HG03469 (cell line): ENCODE results near the gene TRIM17.

Source experiments
- ATAC-seq: cut with Tn5 transposase; IDR thresholded peaks from one replicate; pipeline ENCODE4 v1.9.1; 2021; ENCODE audit warnings: mild to moderate bottlenecking, moderate library complexity, moderate number of reproducible peaks; ENCODE audit not compliant: unreplicated experiment

TRIM17 gene

DNA sequence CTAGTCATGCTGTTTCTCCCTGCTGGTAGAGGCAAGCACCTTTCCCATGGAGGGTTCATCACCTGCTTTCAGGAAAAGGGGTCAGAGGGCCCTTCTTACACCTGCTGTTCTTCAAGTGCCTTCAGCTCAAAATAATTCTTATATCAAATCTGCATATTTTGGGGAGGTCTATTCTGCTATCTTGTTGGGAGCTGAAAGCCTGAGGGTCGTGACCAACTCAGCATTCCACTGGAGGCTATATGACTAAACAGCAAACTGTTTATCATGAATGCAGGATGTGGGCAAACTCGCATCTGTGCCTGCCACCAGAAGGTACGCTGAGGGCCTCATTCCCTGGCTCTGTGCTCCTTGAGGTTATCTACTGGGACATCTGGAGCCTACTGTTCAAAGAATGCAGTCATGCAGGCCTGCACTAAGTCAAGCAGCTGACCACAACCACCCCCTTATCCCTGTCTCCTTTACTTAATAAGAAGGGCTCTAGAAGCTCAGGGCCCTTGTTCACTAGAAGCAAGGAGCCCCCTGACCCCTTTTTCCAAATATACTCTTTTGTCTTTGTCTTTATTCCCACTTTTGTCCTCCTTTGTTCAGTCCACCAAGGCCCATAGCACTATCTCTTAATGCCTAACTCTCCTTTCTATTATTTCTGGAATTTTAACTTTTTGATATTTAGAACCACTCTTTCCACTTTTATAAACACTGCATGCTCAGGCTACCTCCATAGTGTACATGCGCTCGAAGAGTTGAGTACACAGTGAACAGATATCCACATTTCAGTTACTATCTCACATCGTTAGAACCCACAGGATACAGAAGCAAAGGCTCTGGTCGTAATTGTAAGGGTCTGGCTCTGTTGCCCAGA lies 4.5 kb upstream of the TRIM17 start:
- no peak for ATAC-seq

DNA sequence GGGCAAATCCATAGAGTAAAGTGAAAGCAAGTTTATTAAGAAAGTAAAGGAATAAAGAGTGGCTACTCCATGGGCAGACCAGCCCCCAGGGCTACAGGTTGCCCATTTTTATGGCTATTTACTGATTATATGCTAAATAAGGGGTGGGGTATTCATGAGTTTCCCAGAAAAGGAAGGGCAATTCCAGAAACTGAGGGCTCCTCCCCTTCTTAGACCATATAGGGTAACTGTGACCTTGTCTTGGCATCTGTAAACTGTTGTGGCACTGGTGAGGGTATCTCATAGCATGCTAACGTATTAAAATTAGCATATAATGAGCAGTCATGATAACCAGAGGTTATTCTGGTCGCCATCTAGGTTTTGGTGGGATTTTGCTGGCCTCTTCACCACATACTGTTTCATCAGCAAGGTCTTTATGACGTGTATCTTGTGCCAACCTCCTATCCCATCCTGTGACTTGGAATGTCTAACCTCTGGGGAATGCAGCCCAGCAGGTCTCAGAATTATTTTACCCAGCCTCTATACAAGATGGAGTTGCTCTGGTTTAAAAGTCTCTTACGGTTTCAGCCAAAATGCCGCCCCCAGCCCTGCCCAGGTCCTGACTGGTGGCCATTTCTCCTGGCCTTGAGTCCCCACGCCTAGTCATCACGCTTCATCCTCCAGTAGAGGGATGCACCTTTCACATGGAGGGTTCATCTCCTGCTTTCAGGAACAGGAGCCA lies 982 bp upstream of the TRIM17 start:
- no peak for ATAC-seq

DNA sequence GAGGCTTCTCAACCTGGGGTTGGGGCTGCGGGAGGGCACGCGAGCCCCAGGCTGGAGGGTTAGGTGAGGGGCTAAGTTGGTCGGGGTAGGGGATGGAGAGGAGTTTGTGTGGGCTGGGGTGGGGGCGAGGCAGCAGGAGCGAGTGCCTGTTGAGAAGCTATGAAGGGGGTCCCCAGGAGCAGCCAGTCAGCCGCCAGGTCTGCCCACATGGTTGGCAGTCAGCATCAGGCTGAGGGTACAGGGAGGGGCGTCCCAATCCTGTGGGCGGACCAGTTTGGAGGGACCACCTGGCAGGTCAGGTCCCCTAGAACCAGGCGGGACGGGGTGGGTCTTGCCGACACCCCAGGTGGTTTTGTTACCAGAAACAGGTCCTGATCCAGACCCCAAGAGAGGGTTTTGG lies 400 bp upstream of the TRIM17 start:
- no peak for ATAC-seq

DNA sequence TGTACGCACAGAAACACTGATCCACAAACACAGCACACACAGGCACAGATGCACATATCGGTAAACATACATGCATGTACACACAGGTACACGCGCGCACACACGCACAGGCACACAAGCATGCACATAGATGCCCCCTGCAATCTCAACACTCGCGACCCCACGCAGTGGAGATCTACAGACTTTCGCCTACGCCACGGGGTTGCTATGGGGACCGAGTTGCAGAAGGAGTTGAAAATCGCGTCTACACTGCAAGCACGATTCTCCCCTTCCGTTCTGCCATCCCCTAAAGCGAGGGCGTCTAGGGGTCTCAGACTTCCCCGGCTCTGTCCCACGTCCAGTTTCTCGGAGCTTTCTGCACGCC lies 826 bp downstream of the TRIM17 start:
- no peak for ATAC-seq

DNA sequence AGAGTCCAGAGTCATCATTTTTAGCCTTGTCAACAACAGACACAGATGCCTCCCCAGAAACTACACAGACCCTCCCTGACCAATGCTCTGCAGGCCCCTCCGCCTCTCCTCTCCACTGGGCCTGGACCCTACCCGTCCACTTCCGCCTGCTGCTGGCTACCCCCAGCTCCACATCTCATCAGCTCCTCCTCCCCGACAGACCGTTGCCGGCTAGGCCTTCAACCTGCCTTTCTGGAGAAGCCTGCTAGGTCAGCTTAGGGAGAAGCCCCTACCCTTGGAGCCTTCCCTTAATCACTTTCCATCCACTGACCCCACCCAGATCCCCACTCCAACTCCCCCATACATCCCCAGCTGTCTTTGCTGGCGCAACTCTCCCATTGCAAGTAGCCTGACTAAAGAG lies 1.4 kb downstream of the TRIM17 start:
- no peak for ATAC-seq

DNA sequence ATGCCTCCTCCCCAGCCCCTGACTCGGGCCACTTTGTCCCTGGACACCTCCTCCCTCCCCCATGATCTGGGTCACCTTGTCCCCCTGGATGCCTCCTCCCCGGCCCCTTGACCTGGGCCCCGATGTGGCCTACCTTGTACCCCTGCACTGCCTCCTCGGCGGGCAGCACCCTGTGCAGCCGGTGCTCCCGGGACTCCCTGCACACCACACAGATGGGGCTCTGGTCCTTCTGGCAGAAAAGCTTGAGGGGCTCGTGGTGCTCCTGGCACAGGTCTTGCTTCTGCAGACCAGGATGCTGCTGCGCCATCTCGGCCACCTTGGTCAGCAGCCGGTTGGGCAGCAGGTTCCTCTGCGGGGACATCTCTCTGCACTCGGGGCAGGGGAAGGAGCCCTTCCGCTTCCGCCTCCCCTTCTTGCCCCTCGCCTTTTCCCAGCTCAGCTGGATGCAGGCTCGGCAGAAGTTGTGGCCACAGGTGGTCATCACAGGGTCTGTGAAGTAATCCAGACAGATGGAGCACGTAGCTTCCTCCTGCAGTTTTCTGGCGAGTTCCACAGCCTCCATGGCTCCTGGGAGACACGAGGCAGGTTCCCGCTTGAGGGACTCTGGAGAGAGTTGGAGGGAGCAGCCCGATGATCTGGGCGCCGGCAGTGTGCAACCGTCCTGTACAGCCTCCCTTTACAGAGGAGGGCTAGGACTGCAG lies 2.0 kb downstream of the TRIM17 start:
- ATAC-seq, result no peak

DNA sequence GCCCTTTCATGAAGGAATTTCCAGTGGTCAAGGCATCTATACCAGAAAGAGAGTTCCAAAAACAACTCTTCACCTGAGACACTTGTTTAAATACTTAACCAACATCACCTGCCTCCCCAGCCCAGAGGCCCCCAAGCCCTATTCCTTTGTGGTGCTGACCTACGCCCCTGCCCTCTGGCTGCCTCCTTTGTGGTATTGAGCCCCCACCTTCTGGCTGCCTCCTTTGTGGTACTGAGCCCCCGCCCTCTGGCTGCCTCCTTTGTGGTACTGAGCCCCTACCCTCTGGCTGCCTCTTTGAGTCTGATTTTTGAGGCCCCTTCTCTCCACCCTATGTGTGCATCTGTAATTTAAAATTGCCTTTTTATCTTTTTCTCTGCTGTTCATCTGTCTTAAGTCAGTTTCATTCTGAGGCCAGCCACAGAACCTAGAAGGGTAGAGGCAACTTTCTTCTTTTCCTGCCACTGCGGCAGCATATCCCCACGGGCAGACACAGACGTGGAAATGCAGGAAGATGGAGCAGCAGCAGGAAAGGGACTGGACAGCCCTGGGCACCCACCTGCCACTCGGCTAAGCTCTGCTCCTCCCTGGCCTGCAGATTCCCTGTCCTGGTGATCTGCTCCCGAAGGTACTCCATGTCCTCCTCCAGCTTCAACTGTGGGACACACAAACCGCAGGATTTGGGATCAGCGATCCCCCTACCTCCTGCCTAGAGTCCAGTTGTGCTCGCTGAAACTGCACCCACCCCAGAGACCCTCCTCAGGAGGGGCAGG lies 3.2 kb downstream of the TRIM17 start:
- no peak for ATAC-seq

DNA sequence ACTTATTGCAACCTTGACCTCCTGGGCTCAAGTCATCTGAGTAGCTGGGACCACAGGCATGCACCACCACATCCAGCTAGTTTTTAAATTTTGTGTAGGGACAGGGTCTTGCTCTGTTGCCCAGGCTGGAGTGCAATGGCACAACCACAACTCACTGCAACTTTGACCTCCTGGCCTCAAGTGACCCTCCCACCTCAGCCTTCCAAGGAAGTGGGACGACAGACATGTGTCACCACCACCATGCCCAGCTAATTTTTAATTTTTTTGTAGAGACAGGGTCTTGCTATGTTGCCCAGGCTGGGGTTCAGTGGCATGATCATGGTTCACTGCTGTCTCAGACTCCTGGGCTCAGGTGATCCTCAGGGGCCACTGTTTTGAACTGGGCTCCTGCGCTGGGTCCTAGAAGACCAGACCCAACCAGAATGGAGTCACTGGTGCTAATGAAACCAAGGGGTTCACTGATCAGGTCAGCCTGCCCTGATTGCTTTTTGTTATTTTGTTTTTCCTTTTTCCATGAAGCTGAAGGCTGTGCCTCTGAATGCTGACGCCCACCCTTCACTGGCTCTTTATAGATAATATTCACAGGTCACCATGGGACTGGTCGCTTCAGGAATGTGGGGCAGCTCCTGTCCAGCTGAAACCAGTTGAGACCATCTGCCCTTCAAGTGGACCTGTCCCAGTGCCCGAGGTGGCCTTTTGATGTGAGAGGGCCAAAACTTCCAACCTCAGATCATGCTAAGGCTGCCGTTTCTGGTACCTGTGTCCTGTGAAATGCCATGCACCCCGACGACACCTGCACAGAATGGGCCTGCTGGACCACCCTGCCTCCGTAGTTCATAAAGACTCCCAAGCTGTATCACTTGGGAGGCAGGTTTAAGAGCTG lies 4.9 kb downstream of the TRIM17 start:
- no peak for ATAC-seq

DNA sequence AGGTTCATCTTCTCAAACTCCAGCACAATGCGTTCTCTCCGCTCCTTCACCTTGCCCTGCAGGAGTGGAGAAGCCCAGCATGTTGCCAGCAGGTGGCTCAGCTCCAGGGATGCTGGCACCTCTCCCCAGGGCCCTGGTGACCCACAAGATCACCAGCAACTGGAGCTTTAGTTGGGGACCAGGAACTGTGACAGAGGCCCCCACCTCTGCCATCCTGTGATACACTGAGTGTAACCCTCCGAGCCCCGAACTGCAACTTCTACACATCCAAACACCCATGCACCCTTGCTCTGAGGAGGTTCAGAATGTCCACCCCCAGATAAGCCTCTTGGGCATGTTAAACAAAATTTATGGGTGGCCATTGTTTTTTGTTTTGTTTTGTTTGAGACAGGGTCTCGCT lies 5.5 kb downstream of the TRIM17 start:
- ATAC-seq, result no peak

DNA sequence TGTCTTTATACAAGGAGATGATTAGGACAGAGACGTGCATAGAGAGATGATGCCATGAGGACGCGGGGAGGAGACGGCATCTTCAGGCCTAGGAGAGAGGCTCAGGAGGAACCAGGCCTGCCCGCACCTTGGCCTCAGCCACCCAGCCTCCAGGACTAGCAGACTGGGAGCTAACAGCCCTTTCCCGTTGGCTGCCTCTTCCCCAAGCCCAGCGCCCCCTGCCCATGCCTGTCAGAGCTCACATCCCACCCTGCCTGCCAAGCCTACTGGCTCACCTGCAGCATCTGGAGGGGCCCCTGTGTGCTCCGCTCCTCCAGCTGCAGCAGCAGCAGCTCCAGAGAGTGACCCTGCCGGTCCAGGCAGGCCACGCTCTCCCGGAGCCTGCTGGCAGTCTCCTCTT lies 6.0 kb downstream of the TRIM17 start:
- no peak for ATAC-seq

DNA sequence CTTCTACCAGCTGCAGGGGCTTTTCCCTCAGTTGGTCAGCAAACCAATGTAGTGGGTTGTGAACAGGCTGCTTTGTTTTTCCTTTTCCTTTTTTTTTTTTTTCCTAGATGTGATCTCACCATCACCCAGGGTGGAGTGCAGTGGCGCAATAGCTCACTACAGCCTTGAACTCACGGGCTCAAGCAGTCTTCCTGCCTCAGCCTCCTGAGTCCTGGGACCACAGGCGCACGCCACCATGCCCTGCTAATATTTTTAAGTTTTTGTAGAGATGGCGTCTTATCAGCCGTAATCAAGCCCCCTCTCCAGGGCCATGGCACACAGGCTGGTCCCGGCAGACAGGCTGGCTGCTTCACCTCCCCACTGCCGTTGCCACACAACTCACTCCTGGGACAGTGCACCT lies 6.6 kb downstream of the TRIM17 start:
- no peak for ATAC-seq

DNA sequence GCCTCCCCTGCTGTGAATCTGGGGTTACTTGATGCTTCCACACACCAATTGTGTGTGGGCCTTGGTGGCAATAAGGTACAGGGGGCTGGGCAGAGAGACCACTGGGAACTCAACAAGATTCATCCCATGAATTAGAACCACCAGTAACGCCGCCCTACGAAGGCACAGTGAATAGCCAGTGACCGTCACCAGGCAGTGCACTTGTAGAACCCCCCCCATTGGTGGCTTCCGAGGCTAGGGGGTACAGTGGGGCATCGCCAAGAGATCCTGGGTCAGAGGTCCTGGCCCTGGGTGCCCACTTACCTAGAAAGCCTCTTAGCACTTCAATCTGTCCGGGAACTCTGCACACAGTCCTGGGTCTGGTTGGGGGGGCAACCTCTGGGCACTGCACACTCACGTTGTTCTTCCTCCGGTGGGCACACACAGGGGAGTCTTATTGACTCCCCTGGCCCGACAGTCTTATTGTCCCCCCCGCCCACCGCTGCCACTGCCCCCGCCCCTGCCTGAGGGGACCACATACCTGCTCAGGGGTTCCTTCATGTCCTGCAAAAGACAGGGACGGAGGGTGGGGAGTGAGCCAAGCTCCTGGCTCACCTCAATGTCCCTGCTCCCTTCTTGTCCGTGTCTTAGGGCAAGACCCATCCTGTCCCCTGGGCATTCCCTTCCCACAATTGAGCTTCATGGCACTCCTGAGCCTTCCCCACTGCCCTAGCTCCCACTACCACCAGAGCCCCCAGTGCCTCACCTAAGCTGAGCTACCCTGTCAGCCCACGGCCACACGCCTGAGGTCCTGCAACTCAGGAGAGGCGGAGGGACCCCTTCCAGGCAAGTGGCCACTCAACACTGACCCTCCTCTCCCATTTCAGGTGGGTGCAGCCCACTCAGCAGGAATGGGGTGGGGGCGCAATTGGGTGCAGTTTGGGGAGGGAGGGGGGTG lies 7.5 kb downstream of the TRIM17 start:
- ATAC-seq, result no peak

DNA sequence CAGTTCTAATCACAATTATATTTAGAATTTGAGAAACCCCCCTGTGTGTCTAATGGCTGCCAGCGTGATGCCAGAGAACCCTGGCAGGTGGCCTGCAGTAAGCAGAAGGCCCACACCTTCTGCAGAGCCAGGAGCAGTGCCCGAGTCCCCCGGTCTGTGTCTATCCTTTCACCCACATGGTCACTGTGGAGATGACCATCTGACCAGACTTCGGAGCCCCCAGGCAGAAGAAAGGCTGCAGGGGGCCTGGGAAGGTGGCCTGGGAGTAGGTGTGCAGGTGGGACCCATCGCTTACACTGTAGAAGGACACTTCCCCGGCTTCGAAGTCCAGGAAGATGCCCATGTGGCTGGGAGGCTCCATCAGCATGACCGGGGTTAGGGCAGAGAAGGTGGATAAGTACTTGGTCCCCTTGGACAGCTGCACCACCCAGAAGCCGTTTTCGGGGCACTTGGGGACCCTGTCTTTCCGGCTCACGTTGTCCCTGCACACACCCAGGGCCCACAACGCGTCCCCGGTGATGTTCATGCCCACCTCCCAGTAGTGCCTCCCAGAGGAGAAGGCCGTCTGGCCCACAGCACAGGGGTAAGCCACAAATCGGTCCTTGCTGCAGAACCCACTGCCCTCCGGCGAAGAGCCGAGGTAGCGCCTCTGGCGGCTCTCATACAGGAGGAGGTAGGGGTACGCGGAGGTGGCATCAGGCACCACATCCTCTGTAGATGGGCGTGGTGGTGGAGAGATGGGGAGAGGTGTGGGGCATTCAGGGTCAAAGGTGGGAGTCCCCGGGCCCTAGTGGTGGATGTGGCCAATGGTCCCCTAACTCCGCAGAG lies 8.4 kb downstream of the TRIM17 start:
- ATAC-seq, result no peak

DNA sequence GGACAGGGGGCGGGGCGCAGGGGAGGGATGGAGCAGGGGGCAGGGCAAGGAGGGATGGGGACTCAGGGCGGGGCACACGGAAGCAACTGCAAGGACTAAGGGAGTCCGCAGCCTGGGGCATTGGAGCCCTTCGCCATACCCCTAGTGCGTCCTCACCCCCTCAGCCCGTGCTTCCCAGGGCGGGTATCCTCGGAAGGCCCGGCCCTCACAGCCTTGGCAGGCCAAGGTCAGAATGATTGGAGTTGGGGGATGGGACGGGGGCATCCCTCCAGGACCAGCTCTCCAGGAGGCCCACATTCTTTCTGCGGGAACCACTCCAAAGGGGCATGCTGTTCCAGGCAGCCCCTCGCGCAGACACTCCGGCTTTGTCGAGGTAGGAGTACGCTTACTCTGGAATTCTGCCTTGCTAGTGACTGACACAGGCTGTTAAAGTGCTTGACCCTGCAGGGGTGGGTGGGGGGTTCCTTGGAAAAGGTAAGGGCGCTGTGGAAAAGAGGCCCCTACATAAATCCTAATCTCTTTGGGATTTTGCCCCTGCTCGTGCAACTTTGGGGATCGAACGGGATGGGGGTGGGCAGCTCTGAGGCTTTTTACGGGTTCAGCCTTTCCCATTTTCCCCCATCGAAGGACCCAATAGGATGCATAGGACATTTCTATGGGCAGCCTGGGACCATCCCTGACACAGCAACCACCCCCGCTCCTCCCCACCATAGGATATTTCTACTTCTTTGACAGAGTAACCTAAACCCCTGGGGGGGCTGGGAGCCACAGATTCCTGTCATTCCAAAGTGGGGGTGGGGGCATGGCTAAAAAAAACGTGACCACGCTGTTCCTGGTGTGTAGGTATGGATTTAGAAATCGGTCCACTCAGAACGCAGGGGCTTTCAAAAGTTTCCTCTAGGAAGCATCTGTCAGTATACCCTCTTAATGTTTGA lies 9.3 kb downstream of the TRIM17 start:
- no peak for ATAC-seq

DNA sequence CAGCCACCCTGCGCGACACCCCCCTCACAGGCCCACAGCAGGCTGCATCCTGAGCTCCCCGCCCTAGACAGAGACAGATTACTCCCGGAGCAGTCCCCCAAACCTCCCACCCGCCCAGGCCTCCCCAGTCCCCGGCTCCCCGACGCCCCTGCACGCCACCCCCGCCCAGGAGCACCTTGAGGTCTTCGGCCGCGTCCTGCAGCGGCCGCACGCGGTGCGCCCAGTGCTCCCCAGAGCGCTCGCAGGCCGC lies 10.8 kb downstream of the TRIM17 start:
- ATAC-seq, result no peak

DNA sequence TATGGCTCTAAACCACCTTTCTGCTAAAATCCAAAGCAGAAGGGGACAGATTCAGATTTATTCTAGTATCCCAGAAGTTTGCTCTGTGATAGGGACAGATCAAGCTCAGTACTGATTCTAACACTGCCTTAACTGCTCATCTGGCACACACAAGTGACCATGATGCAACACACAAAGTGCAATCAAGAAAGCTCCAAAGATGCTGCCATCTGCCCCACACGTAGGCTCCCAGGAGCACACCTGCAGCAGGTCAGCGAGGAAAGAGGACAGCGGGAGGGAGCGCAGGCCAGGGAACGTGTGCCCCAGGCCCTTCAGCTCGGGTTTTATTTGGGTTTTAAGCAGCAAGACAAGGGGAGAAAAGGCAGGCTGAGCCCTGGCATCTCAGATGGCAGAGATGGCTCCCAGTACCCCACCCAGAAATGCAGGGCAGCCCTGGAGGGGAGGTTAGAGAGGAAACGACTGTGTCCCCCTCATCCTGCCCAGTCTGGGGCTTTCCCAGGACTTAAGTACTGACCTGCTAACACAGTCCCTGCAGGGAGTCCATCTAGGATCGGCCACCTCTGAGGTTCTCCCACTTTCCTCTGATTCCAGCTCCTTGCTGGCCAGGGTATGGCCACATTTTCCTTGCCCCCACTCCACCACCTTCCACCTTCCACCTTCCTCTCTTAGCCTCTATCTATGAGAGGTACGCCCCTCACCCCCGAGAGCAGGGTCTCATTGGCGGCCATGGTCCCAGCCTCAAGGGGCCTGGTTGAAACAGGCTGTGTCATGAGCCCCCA lies 11.3 kb downstream of the TRIM17 start:
- no peak for ATAC-seq
